22Rv1 (cell line): Measurements from ENCODE around the gene LENG9.

Experiments used
- ZFX ChIP-seq: fragments of 450-650 bp; IDR thresholded peaks from 2 replicates; pipeline ENCODE4 v1.6.1; 2017; ENCODE audit warnings: antibody characterized with exemption, borderline replicate concordance
- TF ChIP-seq, protein P1 (sequence below): fragments of 450-650 bp; IDR thresholded peaks from 2 replicates; pipeline ENCODE4 v1.5.1; 2017; ENCODE audit warnings: mild to moderate bottlenecking

DNA sequence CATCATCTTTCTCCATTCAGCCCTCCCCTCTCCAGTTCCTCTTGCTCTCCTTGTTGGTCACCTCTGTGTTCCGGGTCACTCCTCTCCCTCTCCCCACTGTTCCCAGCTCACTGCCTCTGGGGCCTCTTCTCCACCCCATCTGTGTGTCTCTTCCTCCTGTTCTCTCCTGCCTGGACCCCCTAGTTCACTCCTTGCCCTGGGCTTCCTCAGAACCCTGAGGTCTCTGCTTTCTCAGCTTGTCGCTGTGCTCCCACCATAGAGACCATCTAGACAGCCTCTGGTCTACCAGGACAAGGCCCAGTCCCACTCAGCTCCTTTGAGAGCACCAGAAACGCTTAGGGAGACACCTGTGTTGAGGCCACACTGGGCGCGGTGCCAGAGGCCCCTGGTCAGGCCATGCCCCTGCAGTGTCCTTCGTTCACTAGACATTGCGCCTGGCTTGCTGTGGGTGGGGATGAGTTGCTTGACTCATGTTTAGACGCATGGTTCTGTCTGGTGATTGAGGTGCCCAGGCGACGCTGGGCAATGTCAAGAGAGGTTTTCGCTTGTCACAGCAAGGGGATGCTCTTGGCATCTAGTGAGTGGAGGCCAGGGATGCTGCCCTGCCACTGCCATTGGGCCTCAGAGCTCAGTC, 4.8 kb downstream of the LENG9 start:
- TF ChIP-seq, protein P1, sequence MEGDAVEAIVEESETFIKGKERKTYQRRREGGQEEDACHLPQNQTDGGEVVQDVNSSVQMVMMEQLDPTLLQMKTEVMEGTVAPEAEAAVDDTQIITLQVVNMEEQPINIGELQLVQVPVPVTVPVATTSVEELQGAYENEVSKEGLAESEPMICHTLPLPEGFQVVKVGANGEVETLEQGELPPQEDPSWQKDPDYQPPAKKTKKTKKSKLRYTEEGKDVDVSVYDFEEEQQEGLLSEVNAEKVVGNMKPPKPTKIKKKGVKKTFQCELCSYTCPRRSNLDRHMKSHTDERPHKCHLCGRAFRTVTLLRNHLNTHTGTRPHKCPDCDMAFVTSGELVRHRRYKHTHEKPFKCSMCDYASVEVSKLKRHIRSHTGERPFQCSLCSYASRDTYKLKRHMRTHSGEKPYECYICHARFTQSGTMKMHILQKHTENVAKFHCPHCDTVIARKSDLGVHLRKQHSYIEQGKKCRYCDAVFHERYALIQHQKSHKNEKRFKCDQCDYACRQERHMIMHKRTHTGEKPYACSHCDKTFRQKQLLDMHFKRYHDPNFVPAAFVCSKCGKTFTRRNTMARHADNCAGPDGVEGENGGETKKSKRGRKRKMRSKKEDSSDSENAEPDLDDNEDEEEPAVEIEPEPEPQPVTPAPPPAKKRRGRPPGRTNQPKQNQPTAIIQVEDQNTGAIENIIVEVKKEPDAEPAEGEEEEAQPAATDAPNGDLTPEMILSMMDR: no peak
- TF ChIP-seq ZFX: no peak
